NB4 (cell line): Measurements from ENCODE around the gene ADAMTS2.
"Not testable (repeated sequence)": the region's sequence is repeated elsewhere in the genome, so short reads cannot be mapped to it uniquely, and the experiment has no call there.

Experiments used
- CTCF ChIP-seq: IDR thresholded peaks from one replicate; pipeline ENCODE4 v1.5.1; 2012; ENCODE audit warnings: low read depth, low read length
- MYC ChIP-seq: IDR thresholded peaks from 2 replicates; pipeline ENCODE4 v1.6.1; 2011; ENCODE audit warnings: low read depth, low read length
- POLR2A ChIP-seq: IDR thresholded peaks from 2 replicates; pipeline ENCODE4 v1.6.1; 2011; ENCODE audit warnings: mild to moderate bottlenecking; ENCODE audit not compliant: insufficient read length; ENCODE audit errors: extremely low read depth

- TF ChIP-seq CTCF, MYC, POLR2A: not testable (repeated sequence)
Measured at GRCh38 chr5:179285776-179286162, 59.5 kb downstream of the ADAMTS2 start.
